Vagina (tissue), 2 donors: ENCODE results near the gene KCNK4.

Experiments
- CTCF ChIP-seq, 3 experiments: fragments of 450-650 bp in 2 of 3; fragments of 200-600 bp in 1 of 3; sonication (generic) in 1 of 3; IDR thresholded peaks; one replicate each; pipeline ENCODE4 v1.5.1; 2017 to 2019; ENCODE audit warnings: antibody characterized with exemption in 3 of 3, mild to moderate bottlenecking in 2 of 3, moderate library complexity in 2 of 3
- POLR2A ChIP-seq, 2 donors: fragments of 450-650 bp; IDR thresholded peaks; one replicate each; pipeline ENCODE4 v1.6.1; 2017; ENCODE audit warnings: antibody characterized with exemption in 2 of 2, mild to moderate bottlenecking in 2 of 2, moderate library complexity in 2 of 2
- POLR2AphosphoS5 ChIP-seq, 2 donors: sonication (generic); formaldehyde crosslinking; IDR thresholded peaks; one replicate each; pipeline ENCODE4 v1.9.0; 2017; ENCODE audit warnings: antibody characterized with exemption in 2 of 2, mild to moderate bottlenecking in 2 of 2, low read depth in 1 of 2; ENCODE audit not compliant: insufficient read depth in 1 of 2

DNA sequence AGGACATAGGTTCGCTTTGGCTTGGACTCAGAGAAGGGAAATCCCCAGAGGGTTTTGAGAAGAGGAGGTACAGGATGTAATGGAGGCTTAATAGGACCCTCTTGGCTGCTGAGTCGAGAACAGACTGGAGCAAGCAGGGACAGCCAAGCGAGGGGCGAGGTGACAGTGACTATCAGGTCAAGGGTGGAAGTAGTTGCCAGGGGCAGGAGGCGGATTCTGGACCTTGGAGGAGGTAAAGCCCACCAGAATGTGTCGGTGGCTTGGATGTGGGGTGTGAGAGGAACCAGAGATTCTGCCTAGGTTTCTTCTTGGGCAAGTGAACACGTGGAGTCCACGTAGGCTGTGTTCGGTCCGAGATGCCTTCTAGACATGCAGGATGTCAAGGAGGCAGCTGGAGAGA is 21.8 kb downstream of the KCNK4 start:
- TF ChIP-seq POLR2A (IDR thresholded peaks at IDR 0.05) (no peak), CTCF (IDR thresholded peaks at IDR 0.05) (no peak), POLR2AphosphoS5 (IDR thresholded peaks at IDR 0.05; ENCODE audit: insufficient read depth in 1 of 2, low read depth in 1 of 2) (no peak)
